Astrocyte of the cerebellum (primary cell): ENCODE results near the gene MED26.

Experiments
- DNase-seq: peaks from one replicate; pipeline ENCODE4 v3.0.0-alpha.2; 2011; ENCODE audit warnings: low read depth
- H3K4me3 ChIP-seq: 2 replicates; pipeline ENCODE4 v1.5.1; 2011; ENCODE audit warnings: mild to moderate bottlenecking, low read depth, low read length, moderate library complexity
- in situ Hi-C: cut with HindIII; loops from 2 replicates; pipeline ENCODE4 v1.10.0; 2017; ENCODE audit warnings: low sequenced_read_pairs
- TF ChIP-seq, protein P1 (sequence below): IDR thresholded peaks from 2 replicates; pipeline ENCODE4 v1.5.1; 2012; ENCODE audit warnings: low read length, low read depth, moderate library complexity, mild to moderate bottlenecking; ENCODE audit errors: missing control alignments

MED26 gene

GRCh38 chr19:16537111-16537510 lies 90.9 kb downstream of the MED26 start:
- in situ Hi-C loops, result no loop called here
- TF ChIP-seq, protein P1, sequence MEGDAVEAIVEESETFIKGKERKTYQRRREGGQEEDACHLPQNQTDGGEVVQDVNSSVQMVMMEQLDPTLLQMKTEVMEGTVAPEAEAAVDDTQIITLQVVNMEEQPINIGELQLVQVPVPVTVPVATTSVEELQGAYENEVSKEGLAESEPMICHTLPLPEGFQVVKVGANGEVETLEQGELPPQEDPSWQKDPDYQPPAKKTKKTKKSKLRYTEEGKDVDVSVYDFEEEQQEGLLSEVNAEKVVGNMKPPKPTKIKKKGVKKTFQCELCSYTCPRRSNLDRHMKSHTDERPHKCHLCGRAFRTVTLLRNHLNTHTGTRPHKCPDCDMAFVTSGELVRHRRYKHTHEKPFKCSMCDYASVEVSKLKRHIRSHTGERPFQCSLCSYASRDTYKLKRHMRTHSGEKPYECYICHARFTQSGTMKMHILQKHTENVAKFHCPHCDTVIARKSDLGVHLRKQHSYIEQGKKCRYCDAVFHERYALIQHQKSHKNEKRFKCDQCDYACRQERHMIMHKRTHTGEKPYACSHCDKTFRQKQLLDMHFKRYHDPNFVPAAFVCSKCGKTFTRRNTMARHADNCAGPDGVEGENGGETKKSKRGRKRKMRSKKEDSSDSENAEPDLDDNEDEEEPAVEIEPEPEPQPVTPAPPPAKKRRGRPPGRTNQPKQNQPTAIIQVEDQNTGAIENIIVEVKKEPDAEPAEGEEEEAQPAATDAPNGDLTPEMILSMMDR, result no peak

GRCh38 chr19:16536130-16536529 lies 91.9 kb downstream of the MED26 start:
- no peak for DNase-seq
- TF ChIP-seq, protein P1, result no peak
- no peak overlapping the region for H3K4me3 ChIP-seq
- in situ Hi-C loops, result no loop called here

More at GRCh38 chr19:16537111-16537510, 90.9 kb downstream of the MED26 start:
- no peak overlapping the region for H3K4me3 ChIP-seq
- DNase-seq, result no peak

GRCh38 chr19:16535381-16535780 lies 92.6 kb downstream of the MED26 start:
- no peak for DNase-seq
- in situ Hi-C loops, result no loop called here
- no peak overlapping the region for H3K4me3 ChIP-seq
- TF ChIP-seq, protein P1, result no peak

DNA sequence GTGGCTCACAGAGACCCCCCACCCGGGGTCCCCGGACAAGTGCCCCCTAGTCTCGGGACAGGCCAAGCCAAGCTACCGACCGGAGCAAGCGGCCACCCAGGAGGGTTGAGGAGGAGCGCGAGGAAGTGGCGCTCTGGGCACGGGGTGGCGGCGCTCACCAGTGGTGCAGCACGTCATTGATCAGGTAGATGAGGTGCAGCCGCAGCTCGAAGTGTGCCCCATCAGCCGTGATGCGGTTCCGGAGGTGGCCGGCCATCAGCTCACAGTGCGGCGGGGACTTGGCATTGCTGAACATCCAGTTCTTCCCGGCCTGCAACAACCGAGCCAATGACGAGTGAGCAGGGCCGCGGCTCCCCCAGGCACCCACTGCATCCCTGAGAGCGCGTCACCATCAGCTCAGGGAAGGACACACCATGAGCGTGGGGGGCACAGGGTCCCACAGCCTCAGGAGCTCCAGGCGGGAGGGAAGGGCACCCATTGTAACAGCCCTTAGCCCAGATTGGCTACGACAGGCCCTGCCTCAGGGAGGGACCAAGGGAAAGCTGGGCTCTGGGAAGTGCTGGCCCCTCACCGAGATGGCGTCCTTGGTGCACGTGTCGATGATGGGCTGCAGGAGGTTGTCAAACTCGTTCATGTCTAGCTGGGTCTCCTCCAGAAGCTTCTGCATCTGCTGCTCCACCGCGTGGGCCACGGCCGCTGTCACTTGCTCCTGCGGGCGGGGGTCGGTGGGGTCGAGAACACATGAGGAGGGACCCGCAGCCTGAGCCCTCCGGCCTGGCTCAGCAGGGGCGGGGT lies 95.4 kb downstream of the MED26 start:
- in situ Hi-C loops, result no loop called here
- DNase-seq, result no peak
- H3K4me3 ChIP-seq, result no peak overlapping the region
- TF ChIP-seq, protein P1, result no peak

DNA sequence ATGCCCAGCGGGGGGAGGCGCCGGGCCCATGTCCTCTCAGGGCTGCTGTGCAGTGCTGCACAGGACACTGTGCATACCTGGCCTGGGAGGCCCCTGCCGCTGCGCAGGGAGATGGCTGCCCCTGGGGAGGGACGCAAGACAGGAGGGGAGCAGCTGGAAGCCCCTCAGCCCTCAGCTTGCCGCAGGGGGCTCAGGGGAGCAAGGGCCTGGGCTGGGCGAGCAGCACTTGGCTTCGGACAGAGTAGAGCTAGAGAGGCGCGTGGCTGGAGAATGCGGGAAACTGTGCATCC lies 96.7 kb downstream of the MED26 start:
- H3K4me3 ChIP-seq, result no peak overlapping the region
- in situ Hi-C loops, result no loop called here
- TF ChIP-seq, protein P1, result no peak
- DNase-seq, result no peak

GRCh38 chr19:16530540-16531379 lies 97.2 kb downstream of the MED26 start:
- TF ChIP-seq, protein P1, result no peak
- H3K4me3 ChIP-seq, result no peak overlapping the region
- in situ Hi-C loops, result no loop called here
- no peak for DNase-seq
